A172 (cell line): ENCODE results near the gene RNF224. TPM values are rescaled to one million over a fixed set of nuclear protein-coding genes. Genes with fewer than 3 reads are reported as not detected.
"Not testable (repeated sequence)": the region's sequence is repeated elsewhere in the genome, so short reads cannot be mapped to it uniquely, and the experiment has no call there.

Source experiments
- DNase-seq: peaks from one replicate; pipeline ENCODE4 v3.0.0-alpha.2; 2015; ENCODE audit warnings: low spot score
- total RNA-seq: library from RNA; depleted of rRNA; stranded (reverse); fragments of >200 nt; shearing (Covaris generic); gene quantifications from 2 replicates; pipeline ENCODE4 v1.2.3, GENCODE V29; 2014

Gene RNF224
- total RNA-seq, 1 experiment from 2014 or later = 1.1 TPM

GRCh38 chr9:137240841-137241489 is 13.7 kb downstream of the RNF224 start, which contains the start of gene TUBB4B:
TSS of gene TUBB4B (plus strand) at chr9:137241287. CDS start at chr9:137241361, 74 bp downstream.
- DNase-seq = peak; percentile 100

- DNase-seq = no peak
Measured at GRCh38 chr9:137241490-137242268, 14.4 kb downstream of the RNF224 start.

GRCh38 chr9:137242269-137243203 is 15.2 kb downstream of the RNF224 start:
- DNase-seq = no peak

GRCh38 chr9:137243266-137243625 is 15.9 kb downstream of the RNF224 start:
- DNase-seq = not testable (repeated sequence)

- no peak for DNase-seq
Measured at GRCh38 chr9:137243626-137244485, 16.6 kb downstream of the RNF224 start.

- DNase-seq = no peak
Measured at GRCh38 chr9:137244486-137245449, 17.5 kb downstream of the RNF224 start.

GRCh38 chr9:137245450-137246421 is 18.4 kb downstream of the RNF224 start:
- no peak for DNase-seq

GRCh38 chr9:137247135-137247915 is 20.0 kb downstream of the RNF224 start:
- no peak for DNase-seq

- no peak for DNase-seq
Measured at GRCh38 chr9:137247916-137248175, 20.5 kb downstream of the RNF224 start.

- DNase-seq = no peak
Measured at GRCh38 chr9:137250329-137251193, 23.3 kb downstream of the RNF224 start.

- no peak for DNase-seq
Measured at GRCh38 chr9:137251194-137251461, 23.8 kb downstream of the RNF224 start, which contains the start of gene STPG3. TSS of gene STPG3 (plus strand) at chr9:137251286. CDS start at chr9:137251287, 1 bp downstream.

GRCh38 chr9:137251490-137252268 is 24.4 kb downstream of the RNF224 start:
- DNase-seq = no peak

GRCh38 chr9:137252555-137253506 is 25.5 kb downstream of the RNF224 start:
- DNase-seq = no peak

- DNase-seq = peak; percentile 35
Measured at GRCh38 chr9:137253717-137254623, 26.7 kb downstream of the RNF224 start.
